DOHH2 (cell line): ENCODE results near the gene SH3PXD2A.

Experiments used
- EZH2phosphoT487 ChIP-seq: fragments of 200-600 bp; sonication (generic); IDR thresholded peaks from 2 replicates; pipeline ENCODE4 v1.6.1; 2017; ENCODE audit warnings: borderline replicate concordance, mild to moderate bottlenecking, antibody characterized with exemption, low read length, moderate library complexity, mixed read lengths
- TF ChIP-seq, protein P1 (sequence below): fragments of 200-600 bp; sonication (generic); IDR thresholded peaks from one replicate; pipeline ENCODE4 v1.5.1; 2014; ENCODE audit warnings: antibody characterized with exemption, mild to moderate bottlenecking, low read depth, low read length; ENCODE audit not compliant: poor library complexity, severe bottlenecking

- TF ChIP-seq, protein P1, sequence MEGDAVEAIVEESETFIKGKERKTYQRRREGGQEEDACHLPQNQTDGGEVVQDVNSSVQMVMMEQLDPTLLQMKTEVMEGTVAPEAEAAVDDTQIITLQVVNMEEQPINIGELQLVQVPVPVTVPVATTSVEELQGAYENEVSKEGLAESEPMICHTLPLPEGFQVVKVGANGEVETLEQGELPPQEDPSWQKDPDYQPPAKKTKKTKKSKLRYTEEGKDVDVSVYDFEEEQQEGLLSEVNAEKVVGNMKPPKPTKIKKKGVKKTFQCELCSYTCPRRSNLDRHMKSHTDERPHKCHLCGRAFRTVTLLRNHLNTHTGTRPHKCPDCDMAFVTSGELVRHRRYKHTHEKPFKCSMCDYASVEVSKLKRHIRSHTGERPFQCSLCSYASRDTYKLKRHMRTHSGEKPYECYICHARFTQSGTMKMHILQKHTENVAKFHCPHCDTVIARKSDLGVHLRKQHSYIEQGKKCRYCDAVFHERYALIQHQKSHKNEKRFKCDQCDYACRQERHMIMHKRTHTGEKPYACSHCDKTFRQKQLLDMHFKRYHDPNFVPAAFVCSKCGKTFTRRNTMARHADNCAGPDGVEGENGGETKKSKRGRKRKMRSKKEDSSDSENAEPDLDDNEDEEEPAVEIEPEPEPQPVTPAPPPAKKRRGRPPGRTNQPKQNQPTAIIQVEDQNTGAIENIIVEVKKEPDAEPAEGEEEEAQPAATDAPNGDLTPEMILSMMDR, result no peak
- TF ChIP-seq EZH2phosphoT487, result no peak
Measured at GRCh38 chr10:103879409-103879808, 24.0 kb upstream of the SH3PXD2A start.
